ENCODE measurements around the gene AFAP1.

AFAP1 gene

DNA sequence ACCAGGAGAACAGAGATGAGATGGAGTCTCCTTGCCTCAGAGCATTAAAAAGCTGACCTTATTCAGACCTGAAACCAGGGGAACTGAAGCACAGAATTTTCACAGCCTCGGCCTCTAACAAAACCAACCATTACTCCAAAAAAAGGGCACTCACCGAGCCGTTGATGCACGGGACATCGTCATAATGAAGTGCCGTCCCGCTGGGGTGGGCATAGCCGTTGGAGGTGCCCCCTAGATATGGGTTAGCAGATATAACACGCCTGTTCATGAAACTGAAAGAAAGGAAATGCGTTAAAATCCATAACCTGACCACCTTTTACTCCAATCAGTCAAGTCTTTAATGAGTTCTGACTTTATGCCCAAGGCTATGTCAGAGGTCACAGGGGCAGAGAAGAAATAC, 153.6 kb downstream of the AFAP1 start:
- no peak for DNase-seq (ENCODE audit: low read depth, low spot score)

DNA sequence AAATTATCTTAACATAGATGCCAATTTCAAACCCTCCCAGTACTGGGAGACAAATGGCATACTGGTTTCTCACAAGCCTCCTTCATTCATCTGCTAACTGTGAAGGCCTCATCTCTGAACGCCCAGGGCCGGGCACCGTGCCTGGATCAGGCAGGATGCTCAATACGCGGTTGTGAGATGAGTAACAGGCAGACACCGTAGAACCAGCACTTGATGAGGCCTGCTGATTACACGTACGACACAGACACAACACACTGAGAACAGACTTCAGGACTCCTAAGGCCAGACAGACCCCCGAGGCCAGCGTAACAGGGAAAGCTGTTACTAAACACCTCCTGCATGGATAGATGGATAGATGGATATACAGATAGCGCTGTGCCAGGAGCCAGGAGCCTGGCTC, 154.6 kb downstream of the AFAP1 start:
- DNase-seq (ENCODE audit: low read depth, low spot score), result no peak

GRCh38 chr4:7784131-7784870, 155.4 kb downstream of the AFAP1 start:
- no peak for DNase-seq (ENCODE audit: low read depth, low spot score)

GRCh38 chr4:7783541-7783940, 156.1 kb downstream of the AFAP1 start:
- DNase-seq (ENCODE audit: low read depth, low spot score), result no peak

DNA sequence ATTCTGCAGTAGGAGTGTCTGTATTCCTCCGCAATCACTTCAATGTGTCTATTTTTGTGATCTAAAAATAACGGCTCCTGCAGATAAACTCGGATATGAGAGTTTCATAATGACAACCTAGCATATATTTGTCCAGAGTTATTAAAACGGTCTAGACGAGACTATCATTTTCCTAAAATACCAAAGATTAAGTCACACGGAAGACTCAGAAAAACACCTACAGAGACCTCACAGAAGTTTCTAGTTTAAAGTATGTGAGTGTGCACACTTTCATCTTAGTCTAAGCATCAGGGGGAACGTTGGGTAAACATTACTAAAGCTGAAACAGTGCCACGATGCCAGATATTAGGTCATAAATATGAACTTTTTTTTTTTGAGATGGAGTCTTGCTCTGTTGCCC, 156.9 kb downstream of the AFAP1 start:
- no peak for DNase-seq (ENCODE audit: low read depth, low spot score)

- DNase-seq (ENCODE audit: low read depth, low spot score), result no peak
These were observed 157.7 kb downstream of the AFAP1 start for GRCh38 chr4:7781993-7782392.

DNA sequence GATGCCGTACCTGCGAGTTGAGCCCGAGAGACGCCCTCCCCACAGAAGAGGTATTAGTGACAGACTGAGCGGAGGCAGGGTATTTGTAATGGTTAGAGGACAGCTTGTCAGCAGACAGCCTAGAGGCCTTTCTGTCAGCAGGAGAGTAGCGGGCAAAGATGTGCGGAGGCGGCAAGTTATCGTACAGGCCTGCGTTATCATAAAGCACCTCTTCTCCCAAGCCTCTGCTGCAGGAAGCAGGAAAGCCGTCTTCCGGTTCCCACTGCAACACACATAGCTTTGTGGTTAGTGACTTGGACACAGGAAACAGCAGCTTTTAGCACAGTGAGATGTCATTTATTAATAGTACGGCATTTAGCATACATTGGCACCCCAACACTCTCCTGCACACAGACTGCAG, 158.3 kb downstream of the AFAP1 start:
- DNase-seq (ENCODE audit: low read depth, low spot score), result no peak

DNA sequence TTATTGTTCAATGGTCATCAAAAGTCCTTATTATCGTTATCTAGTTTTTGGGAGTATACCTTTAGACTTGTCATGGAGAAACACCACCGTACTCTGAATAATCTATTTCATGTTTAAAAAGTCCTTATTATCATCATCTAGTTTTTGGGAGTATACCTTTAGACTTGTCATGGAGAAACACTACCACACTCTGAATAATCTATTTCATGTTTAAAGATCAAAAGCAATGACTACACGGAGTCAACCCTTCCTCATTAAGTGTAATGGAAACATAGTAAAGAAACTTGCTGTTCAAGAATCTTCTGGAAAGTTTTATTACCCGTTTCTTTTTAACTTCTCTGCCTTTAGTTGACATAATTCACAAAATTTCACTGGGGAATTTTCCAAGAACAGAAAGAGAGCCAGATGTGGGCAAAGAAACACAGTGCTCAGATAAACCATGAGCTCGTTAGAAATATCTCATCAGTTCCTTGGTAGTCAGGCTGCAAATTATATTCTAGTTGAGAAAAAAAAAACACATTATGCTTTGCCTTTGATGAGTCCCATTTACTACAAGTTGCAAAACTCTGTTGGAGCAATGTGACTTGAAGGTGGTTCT, 158.8 kb downstream of the AFAP1 start:
- no peak for DNase-seq (ENCODE audit: low read depth, low spot score)

DNA sequence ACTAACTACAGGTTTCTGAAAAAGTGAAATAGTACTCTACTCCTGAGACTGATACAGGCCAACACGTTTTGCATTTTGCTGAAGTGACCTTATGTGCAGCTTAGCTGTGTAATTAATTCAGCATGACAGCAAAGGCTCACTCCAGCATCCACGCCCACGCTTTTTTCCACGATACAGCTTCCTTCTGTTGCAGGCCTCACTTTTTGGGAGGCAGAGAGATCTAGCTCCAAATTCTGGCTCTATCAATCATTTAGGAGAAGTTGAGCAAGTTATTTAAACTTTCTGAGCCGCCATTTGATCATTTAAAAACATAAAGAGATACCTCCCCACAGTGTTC, 160.3 kb downstream of the AFAP1 start:
- no peak for DNase-seq (ENCODE audit: low read depth, low spot score)

DNA sequence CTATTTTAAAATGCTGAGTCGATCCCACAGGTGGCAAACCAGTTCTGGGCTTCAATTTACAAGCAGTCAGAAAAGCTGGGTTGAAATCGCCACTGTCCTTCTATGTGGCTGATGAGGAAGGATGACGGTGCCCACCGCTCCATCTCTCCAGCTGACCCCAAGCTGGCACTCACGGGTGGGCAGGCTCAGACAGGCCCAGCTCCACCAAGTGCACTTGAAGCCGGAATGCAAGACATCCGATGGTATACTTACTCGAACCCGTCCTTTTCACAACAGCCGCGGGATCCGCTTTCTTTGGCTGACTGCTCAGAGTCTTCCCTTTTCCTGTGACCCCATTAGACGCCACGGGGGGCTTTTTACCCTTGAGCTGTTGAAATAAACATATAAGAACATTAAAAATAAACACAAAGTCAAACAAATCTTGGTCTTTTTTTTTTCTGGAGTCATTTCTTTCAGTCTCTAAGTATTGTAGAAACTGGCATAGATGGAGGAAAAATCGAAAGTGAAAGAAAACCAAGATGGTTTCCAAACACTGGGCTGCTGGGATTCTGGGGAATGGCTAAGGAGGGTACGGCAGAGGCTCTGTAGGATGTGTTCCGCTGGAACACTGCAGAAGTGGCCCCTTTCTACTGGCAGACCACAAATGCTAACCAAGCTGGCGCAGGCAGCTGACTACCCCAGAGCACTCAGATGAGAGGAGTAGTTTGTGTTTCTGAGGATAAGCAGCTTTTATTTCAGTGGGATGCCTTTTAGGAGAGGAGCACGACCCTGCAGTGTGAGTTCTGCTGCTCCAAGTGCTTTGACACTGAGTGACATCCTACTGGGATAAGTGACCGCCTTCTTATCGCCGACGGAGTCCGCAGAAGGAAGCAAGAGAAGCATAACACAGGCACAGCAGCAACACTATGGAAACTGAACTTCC, 160.9 kb downstream of the AFAP1 start:
- no peak for DNase-seq (ENCODE audit: low read depth, low spot score)

- no peak for DNase-seq (ENCODE audit: low read depth, low spot score)
These were observed 161.7 kb downstream of the AFAP1 start for GRCh38 chr4:7777871-7778509.

- no peak for DNase-seq (ENCODE audit: low read depth, low spot score)
These were observed 162.5 kb downstream of the AFAP1 start for GRCh38 chr4:7777017-7777710.

DNA sequence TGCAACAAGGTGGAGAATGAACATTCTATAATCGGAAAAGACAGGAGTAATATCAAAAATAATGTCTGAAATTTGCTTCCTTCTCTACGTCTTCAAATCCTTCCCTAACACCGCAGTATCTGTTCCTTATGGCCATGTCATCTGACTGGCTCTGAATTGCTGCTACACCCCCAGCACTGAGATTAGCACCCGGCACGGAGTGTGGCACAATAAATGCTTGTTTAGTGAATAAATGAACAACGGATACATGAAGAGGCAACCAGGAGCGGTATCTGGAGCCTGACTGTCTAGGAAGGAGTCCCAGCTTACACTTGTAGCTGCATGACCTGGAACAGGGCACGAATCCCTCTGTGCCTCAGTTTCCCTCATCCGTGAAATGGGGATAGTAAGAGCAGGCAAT, 164.3 kb downstream of the AFAP1 start:
- DNase-seq (ENCODE audit: low read depth, low spot score), result no peak

DNA sequence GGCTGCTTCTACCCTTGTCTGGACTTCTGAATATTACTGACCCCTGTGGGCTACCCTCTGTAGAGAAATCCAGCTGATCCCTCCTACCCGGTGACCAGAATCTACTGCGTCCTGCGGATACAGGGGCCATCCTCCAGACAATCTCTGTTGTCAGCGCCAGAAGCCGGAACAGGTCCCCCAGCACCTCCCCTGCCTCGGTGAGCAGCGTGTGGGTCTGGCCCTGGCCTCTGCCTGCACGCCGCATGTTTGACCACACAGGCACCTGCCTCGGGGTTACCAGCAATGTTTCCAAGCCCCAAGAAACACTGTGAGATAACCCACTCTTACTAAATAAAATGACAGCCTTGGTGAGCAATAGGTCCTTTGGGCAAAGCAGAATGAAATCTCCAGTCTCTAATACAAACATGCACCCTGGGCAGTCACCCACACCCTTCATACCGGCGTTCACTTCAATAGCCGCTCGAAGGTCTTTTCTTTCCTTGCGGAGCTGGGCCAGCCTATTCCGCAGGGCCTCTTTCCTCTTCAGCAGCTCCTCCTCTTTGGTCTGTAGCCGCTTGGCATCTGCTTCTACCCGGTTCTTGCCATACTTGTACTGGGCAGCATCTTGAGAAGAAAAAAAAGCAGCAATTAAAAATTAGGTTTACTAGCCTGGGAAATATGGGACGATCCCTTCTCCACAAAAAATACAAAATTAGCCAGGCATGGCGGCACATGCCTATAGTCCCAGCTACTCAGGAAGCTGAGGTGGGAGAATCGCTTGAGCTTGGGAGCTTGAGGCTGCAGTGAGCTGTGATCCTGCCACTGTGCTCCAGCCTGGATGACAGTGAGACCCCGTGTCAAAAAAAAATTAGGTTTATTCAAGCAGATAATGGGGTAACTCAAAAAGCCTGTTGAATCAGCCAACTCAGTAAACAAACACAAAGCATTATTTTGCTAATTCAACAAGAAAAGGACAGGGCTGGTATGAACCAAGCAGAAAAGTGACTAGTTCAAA, 165.1 kb downstream of the AFAP1 start:
- DNase-seq (ENCODE audit: low read depth, low spot score), result no peak

DNA sequence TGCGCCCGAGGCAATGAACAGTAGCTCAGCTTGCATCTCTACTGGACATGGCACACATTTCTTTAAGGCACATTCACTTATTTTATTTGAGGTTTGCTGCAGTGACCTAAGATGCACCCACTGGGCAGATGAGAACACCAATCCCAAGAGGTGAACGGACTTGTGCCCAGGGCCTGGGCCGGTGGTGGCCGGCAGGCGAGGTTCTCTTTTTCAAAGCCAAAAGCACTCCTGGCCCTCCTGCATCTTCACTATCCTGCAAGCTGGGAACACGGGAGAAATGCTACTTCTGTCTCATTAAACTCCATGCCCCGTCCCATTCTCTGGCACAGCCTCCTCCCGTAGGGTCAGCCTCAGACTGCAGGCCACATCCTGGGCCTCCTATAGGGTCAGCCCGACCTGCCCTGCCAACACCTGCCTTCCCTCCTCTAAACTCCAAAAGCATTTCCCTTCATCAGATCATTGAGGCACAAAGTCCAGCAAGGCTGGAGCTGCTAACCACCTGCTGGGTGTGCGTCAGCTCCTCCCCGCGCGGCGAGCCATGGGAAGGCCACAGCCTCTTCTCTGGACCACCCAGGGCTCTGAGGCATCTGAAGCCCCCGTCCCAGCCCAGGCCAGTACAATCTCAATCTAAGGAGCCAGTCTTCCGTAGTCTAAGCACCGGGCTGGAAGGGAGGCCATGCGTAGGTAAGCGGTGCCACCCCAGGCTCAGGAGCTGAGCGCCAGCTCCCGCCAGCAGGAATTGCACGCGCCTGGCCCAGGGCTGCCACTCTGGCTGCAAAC, 166.1 kb downstream of the AFAP1 start:
- no peak for DNase-seq (ENCODE audit: low read depth, low spot score)

- DNase-seq (ENCODE audit: low read depth, low spot score), result no peak
These were observed 166.8 kb downstream of the AFAP1 start for GRCh38 chr4:7772711-7773385.

- DNase-seq (ENCODE audit: low read depth, low spot score), result no peak
These were observed 167.8 kb downstream of the AFAP1 start for GRCh38 chr4:7771541-7772507.

- no peak for DNase-seq (ENCODE audit: low read depth, low spot score)
These were observed 168.6 kb downstream of the AFAP1 start for GRCh38 chr4:7771056-7771455.

All from iPS DF 19.7 (cell line).